NCI-H146 treated with DMSO at 0.1 percent for 48 hours (cell line): ENCODE measurements around the gene EPHX1.

Experiments
- DNase-seq: peaks from one replicate; lab custom pipeline; 2025; ENCODE audit not compliant: unreplicated experiment; lab: John Stamatoyannopoulos, UW

EPHX1 gene

GRCh38 chr1:225860107-225860506 lies 50.2 kb downstream of the EPHX1 start:
- no peak for DNase-seq

- no peak for DNase-seq
These were observed 51.0 kb downstream of the EPHX1 start for GRCh38 chr1:225860876-225861441.

- DNase-seq = no peak
These were observed 52.1 kb downstream of the EPHX1 start for GRCh38 chr1:225861834-225862580.

GRCh38 chr1:225862581-225862950 lies 52.6 kb downstream of the EPHX1 start:
- no peak for DNase-seq

GRCh38 chr1:225863167-225863566 lies 53.2 kb downstream of the EPHX1 start:
- no peak for DNase-seq

- no peak for DNase-seq
These were observed 55.6 kb downstream of the EPHX1 start for GRCh38 chr1:225865514-225865913.

- DNase-seq = no peak
These were observed 56.3 kb downstream of the EPHX1 start for GRCh38 chr1:225866061-225866837.

- DNase-seq = no peak
These were observed 57.1 kb downstream of the EPHX1 start for GRCh38 chr1:225866981-225867380.

GRCh38 chr1:225868631-225869330 lies 58.9 kb downstream of the EPHX1 start:
- peak; percentile 83 for DNase-seq

- peak; percentile 46 for DNase-seq
These were observed 61.0 kb downstream of the EPHX1 start for GRCh38 chr1:225870911-225871310.

GRCh38 chr1:225871359-225872074 lies 61.6 kb downstream of the EPHX1 start:
- peak; percentile 62 for DNase-seq

GRCh38 chr1:225872075-225872430 lies 62.1 kb downstream of the EPHX1 start:
- DNase-seq = no peak

- no peak for DNase-seq
These were observed 63.4 kb downstream of the EPHX1 start for GRCh38 chr1:225873281-225873850.

- no peak for DNase-seq
These were observed 64.5 kb downstream of the EPHX1 start for GRCh38 chr1:225874431-225874830.

GRCh38 chr1:225875044-225875815 lies 65.3 kb downstream of the EPHX1 start:
- no peak for DNase-seq

- DNase-seq = no peak
These were observed 67.1 kb downstream of the EPHX1 start for GRCh38 chr1:225876900-225877510.

GRCh38 chr1:225877580-225877979 lies 67.7 kb downstream of the EPHX1 start:
- DNase-seq = no peak

GRCh38 chr1:225878282-225878681 lies 68.4 kb downstream of the EPHX1 start:
- no peak for DNase-seq

GRCh38 chr1:225879521-225880221 lies 69.7 kb downstream of the EPHX1 start:
- DNase-seq = no peak
